ENCODE measurements around the gene OR1D5.

OR1D5 gene

GRCh38 chr17:3029213-3029913 is 34.0 kb downstream of the OR1D5 start:
- Histone ChIP-seq H3K27me3 (no peaks in the 10 kb centered on the region), H3K4me1 (no peaks in the 10 kb centered on the region), H3K9me3 (no peaks in the 10 kb centered on the region), H3K4me3 (no peak overlapping the region), H3K27ac (no peak overlapping the region), H3K36me3 (peaks cover 0 to 41% (median 3%) of the 10 kb centered on the region in 3 donors)
- no peak for TF ChIP-seq CTCF (IDR thresholded peaks at IDR 0.05)
- intact Hi-C loops (cut with DNase I; ENCODE audit: low total_unique reads), result no loop called here
- DNase-seq, result peak; percentile 12 to 25

- no peak for TF ChIP-seq CTCF (IDR thresholded peaks at IDR 0.05)
- Histone ChIP-seq H3K4me1 (no peaks in the 10 kb centered on the region), H3K36me3 (peaks cover 0 to 44% (median 7%) of the 10 kb centered on the region in 3 donors), H3K27me3 (no peaks in the 10 kb centered on the region), H3K27ac (no peak overlapping the region), H3K4me3 (no peak overlapping the region), H3K9me3 (peaks cover 0 to 4% (median 3%) of the 10 kb centered on the region in 3 donors)
- peak in 1 of 2 donors; percentile 6 for DNase-seq
- intact Hi-C loops (cut with DNase I; ENCODE audit: low total_unique reads), result no loop called here
Measured at GRCh38 chr17:3027786-3028532, 35.4 kb downstream of the OR1D5 start.

GRCh38 chr17:3026856-3027751 is 36.3 kb downstream of the OR1D5 start:
- Histone ChIP-seq H3K27ac (no peak overlapping the region), H3K4me1 (no peaks in the 10 kb centered on the region), H3K9me3 (peaks cover 0 to 8% (median 7%) of the 10 kb centered on the region in 3 donors), H3K4me3 (no peak overlapping the region), H3K27me3 (no peaks in the 10 kb centered on the region), H3K36me3 (peaks cover 4 to 44% (median 13%) of the 10 kb centered on the region in 3 donors)
- DNase-seq, result peak; percentile 14 to 60
- TF ChIP-seq CTCF (IDR thresholded peaks at IDR 0.05), result no peak
- intact Hi-C loops (cut with DNase I; ENCODE audit: low total_unique reads), result no loop called here

GRCh38 chr17:3026125-3026855 is 37.1 kb downstream of the OR1D5 start:
- DNase-seq, result peak; percentile 15 to 57
- H3K36me3 ChIP-seq, result peaks cover 11 to 44% (median 21%) of the 10 kb centered on the region in 3 donors
- H3K4me3 ChIP-seq, result no peak overlapping the region
- H3K27me3 ChIP-seq, result no peaks in the 10 kb centered on the region
- H3K9me3 ChIP-seq, result peaks cover 0 to 8% (median 7%) of the 10 kb centered on the region in 3 donors
- intact Hi-C loops (cut with DNase I; ENCODE audit: low total_unique reads), result no loop called here
- H3K27ac ChIP-seq, result no peak overlapping the region
- TF ChIP-seq CTCF (IDR thresholded peaks at IDR 0.05), result no peak
- H3K4me1 ChIP-seq, result no peaks in the 10 kb centered on the region
